RWPE1 (cell line): Measurements from ENCODE around the gene SPOCK3.
A peak's percentile ranks its signal among the peaks of the same experiment; 100 is the strongest.

Experiments used
- CTCF ChIA-PET: fragments of 350-600 bp; sonication (Branson Sonifier 250); formaldehyde crosslinking; extraction: SDS; loops from one replicate; lab custom pipeline; 2021; lab: Yijun Ruan, JAX
- POLR2A ChIA-PET: fragments of 400-600 bp; formaldehyde crosslinking; extraction: SDS; loops from one replicate; lab custom pipeline; 2020; ENCODE audit warnings: antibody characterized with exemption; ENCODE audit not compliant: low non-redundant PET; lab: Yijun Ruan, JAX
- DNase-seq: peaks from one replicate; pipeline ENCODE4 v3.0.0; 2012; ENCODE audit warnings: low spot score
- H3K27ac ChIP-seq: fragments of 450-650 bp; 2 replicates; pipeline ENCODE4 v1.5.1; 2017
- TF ChIP-seq, protein P1 (sequence below): fragments of 450-650 bp; conservative IDR thresholded peaks from 2 replicates; pipeline ENCODE4 v1.5.1; 2017; ENCODE audit warnings: low read depth, mild to moderate bottlenecking

SPOCK3 gene

DNA sequence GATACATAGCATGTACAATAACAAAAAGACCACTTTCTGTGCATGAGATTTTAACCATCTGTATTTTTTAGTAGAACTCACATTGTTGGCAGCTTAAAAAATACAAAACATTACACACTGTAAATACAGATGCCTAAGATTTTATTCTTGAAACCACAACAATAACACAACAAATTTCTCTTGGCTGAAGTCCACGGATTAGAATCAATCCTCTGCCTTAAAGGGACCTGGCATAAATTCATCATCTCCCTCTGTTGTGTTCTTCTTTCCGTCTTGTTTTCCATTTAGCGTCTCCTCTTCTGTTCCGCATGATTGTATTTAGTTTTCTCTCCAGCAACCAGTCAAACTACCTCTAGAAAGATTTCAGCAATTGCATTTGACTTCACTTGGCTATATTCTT, 231.0 kb downstream of the SPOCK3 start:
- no peak for DNase-seq
- CTCF ChIA-PET = no interaction called here
- H3K27ac ChIP-seq = no peak overlapping the region
- POLR2A ChIA-PET = no interaction called here
- TF ChIP-seq, protein P1, sequence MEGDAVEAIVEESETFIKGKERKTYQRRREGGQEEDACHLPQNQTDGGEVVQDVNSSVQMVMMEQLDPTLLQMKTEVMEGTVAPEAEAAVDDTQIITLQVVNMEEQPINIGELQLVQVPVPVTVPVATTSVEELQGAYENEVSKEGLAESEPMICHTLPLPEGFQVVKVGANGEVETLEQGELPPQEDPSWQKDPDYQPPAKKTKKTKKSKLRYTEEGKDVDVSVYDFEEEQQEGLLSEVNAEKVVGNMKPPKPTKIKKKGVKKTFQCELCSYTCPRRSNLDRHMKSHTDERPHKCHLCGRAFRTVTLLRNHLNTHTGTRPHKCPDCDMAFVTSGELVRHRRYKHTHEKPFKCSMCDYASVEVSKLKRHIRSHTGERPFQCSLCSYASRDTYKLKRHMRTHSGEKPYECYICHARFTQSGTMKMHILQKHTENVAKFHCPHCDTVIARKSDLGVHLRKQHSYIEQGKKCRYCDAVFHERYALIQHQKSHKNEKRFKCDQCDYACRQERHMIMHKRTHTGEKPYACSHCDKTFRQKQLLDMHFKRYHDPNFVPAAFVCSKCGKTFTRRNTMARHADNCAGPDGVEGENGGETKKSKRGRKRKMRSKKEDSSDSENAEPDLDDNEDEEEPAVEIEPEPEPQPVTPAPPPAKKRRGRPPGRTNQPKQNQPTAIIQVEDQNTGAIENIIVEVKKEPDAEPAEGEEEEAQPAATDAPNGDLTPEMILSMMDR = no peak

DNA sequence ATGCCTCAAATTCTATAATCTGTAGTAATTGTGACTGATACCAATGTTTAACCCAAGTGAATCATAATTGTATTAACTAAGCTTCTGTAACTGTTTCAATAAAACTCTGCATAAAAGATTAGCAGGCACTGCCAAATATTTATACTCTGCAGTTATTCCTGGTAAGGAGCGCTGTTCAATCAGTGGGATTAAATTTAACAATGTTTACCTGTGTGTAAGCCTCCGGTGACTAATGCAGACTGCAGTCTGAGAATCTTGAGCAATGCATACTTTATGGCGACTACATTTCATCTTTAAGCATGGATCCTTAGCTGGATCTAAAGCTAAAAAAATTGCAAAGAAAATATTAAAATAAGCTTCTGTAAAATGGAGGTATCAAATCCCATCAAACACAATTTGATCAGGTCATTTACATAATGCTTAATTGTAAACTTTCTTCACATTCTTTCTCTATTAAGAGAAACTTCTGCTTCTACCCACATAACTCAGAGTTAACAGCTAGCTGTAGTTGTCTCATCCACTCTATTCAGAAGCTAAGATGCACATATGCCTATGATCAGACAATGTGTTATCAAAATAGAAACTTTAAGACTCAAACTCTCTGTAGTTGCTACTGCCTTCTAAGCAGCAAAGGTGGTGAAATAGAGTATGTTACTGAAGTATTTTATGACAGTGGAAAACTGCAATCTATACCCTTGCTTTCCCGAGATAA, 234.0 kb downstream of the SPOCK3 start:
- TF ChIP-seq, protein P1 = no peak
- DNase-seq = peak; percentile 66
- ChIA-PET CTCF (interaction anchor here (0.7 kb wide), 1 partner anchor 702 kb away, joined by 3 read pairs; no protein-coding TSS in a partner anchor), POLR2A (no interaction called here)
- no peak overlapping the region for H3K27ac ChIP-seq

DNA sequence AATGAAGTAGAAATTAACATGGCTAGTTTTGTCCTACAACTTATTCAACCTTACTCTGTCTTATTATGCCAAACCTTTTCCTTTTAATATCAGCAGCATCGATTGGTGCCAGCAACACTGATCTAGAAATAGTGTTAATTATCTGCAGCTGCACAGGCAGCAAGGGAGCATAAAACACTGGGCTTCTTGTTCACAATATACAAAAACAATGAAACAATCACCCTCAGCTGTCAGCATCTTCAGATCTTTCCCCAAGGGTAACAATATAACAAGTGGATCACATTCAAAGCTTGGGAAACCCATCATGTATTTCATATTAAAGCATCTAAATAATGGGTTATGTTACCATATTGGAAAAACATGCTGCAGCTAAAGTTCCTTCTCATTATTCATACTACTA, 238.1 kb downstream of the SPOCK3 start:
- TF ChIP-seq, protein P1 = no peak
- ChIA-PET POLR2A (no interaction called here), CTCF (no interaction called here)
- H3K27ac ChIP-seq = no peak overlapping the region
- no peak for DNase-seq

DNA sequence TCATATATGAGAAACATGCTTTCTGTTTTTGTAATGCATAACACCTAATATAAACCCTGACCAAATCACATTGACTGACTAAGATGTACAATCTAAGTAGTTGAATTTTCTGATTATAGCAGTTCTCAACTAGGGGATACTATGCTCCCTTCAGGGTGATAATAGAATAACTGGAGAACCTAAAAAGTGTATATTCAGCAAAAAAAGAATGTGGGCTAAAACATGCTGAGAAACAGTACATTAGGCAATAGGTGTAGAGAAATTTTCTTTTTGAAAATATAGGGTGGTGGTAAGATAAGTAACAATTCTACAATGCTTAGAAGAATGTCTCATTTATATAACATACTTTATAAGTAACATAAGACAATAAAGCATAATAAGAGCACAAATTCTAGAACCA, 239.6 kb downstream of the SPOCK3 start:
- no peak for DNase-seq
- ChIA-PET CTCF (no interaction called here), POLR2A (no interaction called here)
- TF ChIP-seq, protein P1 = no peak
- H3K27ac ChIP-seq = no peak overlapping the region

DNA sequence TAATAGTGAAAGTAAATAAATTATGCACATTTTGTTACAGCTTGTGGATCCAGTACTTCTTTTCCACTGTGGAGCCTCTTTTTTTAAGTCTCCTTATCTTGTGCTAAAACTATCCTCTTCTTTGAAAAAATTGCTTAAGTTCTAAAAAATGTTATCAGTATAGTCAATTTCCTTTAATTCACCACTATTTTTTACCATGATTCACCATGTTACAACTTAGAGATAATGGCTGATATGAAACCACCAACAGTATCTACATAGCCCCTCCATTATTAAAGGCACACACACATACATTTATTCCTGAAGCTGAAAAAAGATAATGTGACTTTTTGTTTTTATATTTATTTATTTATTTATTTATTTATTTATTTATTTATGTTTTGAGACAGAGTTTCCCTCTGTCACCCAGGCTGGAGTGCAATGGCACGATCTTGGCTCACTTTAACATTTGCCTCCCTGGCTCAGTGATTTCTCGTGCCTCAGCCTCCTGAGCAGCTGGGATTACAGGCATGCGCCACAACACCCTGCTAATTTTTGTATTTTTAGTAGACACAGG, 243.2 kb downstream of the SPOCK3 start:
- no peak for DNase-seq
- no peak overlapping the region for H3K27ac ChIP-seq
- ChIA-PET POLR2A (no interaction called here), CTCF (no interaction called here)
- TF ChIP-seq, protein P1 = no peak

DNA sequence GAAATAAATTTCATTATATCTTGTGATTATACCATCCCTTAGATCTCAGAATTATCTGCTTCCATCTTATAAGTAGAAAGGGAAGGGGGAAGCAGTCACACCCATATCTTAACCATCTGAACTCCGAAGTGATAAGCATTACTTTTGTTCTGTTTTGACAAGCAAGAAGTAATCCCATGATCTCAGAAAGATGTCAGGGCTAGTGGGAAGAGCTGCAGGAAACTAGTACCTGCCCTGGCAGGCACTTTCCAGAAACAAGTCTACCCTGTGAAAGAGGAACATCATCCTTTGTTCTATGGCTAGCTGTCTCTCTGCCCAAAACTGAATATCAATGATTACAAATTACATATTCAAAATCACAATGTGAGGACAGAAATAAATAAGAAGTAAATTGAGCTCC, 244.4 kb downstream of the SPOCK3 start:
- DNase-seq = no peak
- CTCF ChIA-PET = no interaction called here
- TF ChIP-seq, protein P1 = no peak
- H3K27ac ChIP-seq = no peak overlapping the region
- POLR2A ChIA-PET = no interaction called here
